Measurements from ENCODE around the gene GON4L. TPM values are rescaled to one million over a fixed set of nuclear protein-coding genes. Genes with fewer than 3 reads are reported as not detected.

The GON4L gene
- total RNA-seq, 1 experiment from 2014 or later, result 43.7 TPM

- H3K9me3 Mint-ChIP-seq (ENCODE audit: unreplicated experiment), result no peaks in the 10 kb centered on the region
- no peak for TF ChIP-seq CTCF (IDR thresholded peaks at IDR 0.05; ENCODE audit: insufficient read depth in 1 of 2, low read depth in 1 of 2, low read length in 1 of 2, severe bottlenecking in 1 of 2, unreplicated experiment in 1 of 2)
- Histone ChIP-seq H3K4me3 (ENCODE audit: low read depth, low read length) (no peak overlapping the region), H3K9me3 (no peaks in the 10 kb centered on the region), H3K4me1 (no peaks in the 10 kb centered on the region), H3K36me3 (ENCODE audit: control insufficient read depth, insufficient read depth, low read length) (no peaks in the 10 kb centered on the region), H3K27me3 (replicated peaks; ENCODE audit: control insufficient read depth, insufficient read depth, low read length) (no peaks in the 10 kb centered on the region)
- no peak for DNase-seq
- no peaks in the 10 kb centered on the region for H3K36me3 Mint-ChIP-seq (ENCODE audit: insufficient read depth, unreplicated experiment)
- POLR2A ChIA-PET, result no interaction called here
- no TSS peak for BruUV-seq (replicated peaks)
- intact Hi-C loops (cut with micrococcal nuclease; ENCODE audit: unreplicated experiment), result no loop called here
- CTCF ChIA-PET, result no interaction called here
- H3K27me3 Mint-ChIP-seq (ENCODE audit: insufficient read depth, unreplicated experiment), result peaks cover 5% of the 10 kb centered on the region
- H3K4me3 Mint-ChIP-seq (ENCODE audit: unreplicated experiment), result no peak overlapping the region
- no peak overlapping the region for H3K27ac Mint-ChIP-seq (ENCODE audit: unreplicated experiment)
- no peaks in the 10 kb centered on the region for H3K4me1 Mint-ChIP-seq (ENCODE audit: low read depth, unreplicated experiment)
These were observed 7.4 kb upstream of the GON4L start for GRCh38 chr1:155864393-155864792.

- intact Hi-C loops (cut with micrococcal nuclease; ENCODE audit: unreplicated experiment), result no loop called here
- Mint-ChIP-seq H3K9me3 (ENCODE audit: unreplicated experiment) (no peaks in the 10 kb centered on the region), H3K4me3 (ENCODE audit: unreplicated experiment) (no peak overlapping the region), H3K36me3 (ENCODE audit: insufficient read depth, unreplicated experiment) (peaks cover 6% of the 10 kb centered on the region), H3K27me3 (ENCODE audit: insufficient read depth, unreplicated experiment) (peaks cover 5% of the 10 kb centered on the region), H3K27ac (ENCODE audit: unreplicated experiment) (no peak overlapping the region), H3K4me1 (ENCODE audit: low read depth, unreplicated experiment) (no peaks in the 10 kb centered on the region)
- ChIA-PET CTCF (no interaction called here), POLR2A (no interaction called here)
- H3K4me3 ChIP-seq (ENCODE audit: low read depth, low read length), result no peak overlapping the region
- BruUV-seq (replicated peaks), result no TSS peak
- peaks cover 6% of the 10 kb centered on the region for H3K4me1 ChIP-seq
- H3K27me3 ChIP-seq (replicated peaks; ENCODE audit: control insufficient read depth, insufficient read depth, low read length), result no peaks in the 10 kb centered on the region
- no peak for DNase-seq
- H3K9me3 ChIP-seq, result no peaks in the 10 kb centered on the region
- H3K36me3 ChIP-seq (ENCODE audit: control insufficient read depth, insufficient read depth, low read length), result no peaks in the 10 kb centered on the region
- TF ChIP-seq CTCF (IDR thresholded peaks at IDR 0.05; ENCODE audit: insufficient read depth in 1 of 2, low read depth in 1 of 2, low read length in 1 of 2, severe bottlenecking in 1 of 2, unreplicated experiment in 1 of 2), result no peak
These were observed 4.9 kb upstream of the GON4L start for GRCh38 chr1:155861896-155862295.

GRCh38 chr1:155860970-155861510 lies 4.0 kb upstream of the GON4L start:
- H3K36me3 Mint-ChIP-seq (ENCODE audit: insufficient read depth, unreplicated experiment), result peaks cover 8% of the 10 kb centered on the region
- Histone ChIP-seq H3K27me3 (replicated peaks; ENCODE audit: control insufficient read depth, insufficient read depth, low read length) (no peaks in the 10 kb centered on the region), H3K4me1 (peaks cover 6% of the 10 kb centered on the region), H3K9me3 (no peaks in the 10 kb centered on the region), H3K4me3 (ENCODE audit: low read depth, low read length) (no peak overlapping the region), H3K36me3 (ENCODE audit: control insufficient read depth, insufficient read depth, low read length) (no peaks in the 10 kb centered on the region)
- TF ChIP-seq CTCF (IDR thresholded peaks at IDR 0.05; ENCODE audit: insufficient read depth in 1 of 2, low read depth in 1 of 2, low read length in 1 of 2, severe bottlenecking in 1 of 2, unreplicated experiment in 1 of 2), result no peak
- peaks cover 5% of the 10 kb centered on the region for H3K27me3 Mint-ChIP-seq (ENCODE audit: insufficient read depth, unreplicated experiment)
- no TSS peak for BruUV-seq (replicated peaks)
- no peak overlapping the region for H3K4me3 Mint-ChIP-seq (ENCODE audit: unreplicated experiment)
- intact Hi-C loops (cut with micrococcal nuclease; ENCODE audit: unreplicated experiment), result no loop called here
- H3K4me1 Mint-ChIP-seq (ENCODE audit: low read depth, unreplicated experiment), result peaks cover 4% of the 10 kb centered on the region
- CTCF ChIA-PET, result no interaction called here
- H3K27ac Mint-ChIP-seq (ENCODE audit: unreplicated experiment), result no peak overlapping the region
- no peak for DNase-seq
- POLR2A ChIA-PET, result no interaction called here
- no peaks in the 10 kb centered on the region for H3K9me3 Mint-ChIP-seq (ENCODE audit: unreplicated experiment)

Data from Caco-2 (cell line).